Body of pancreas (tissue), 4 donors: ENCODE results near the gene PRRT3. TPM values are rescaled to one million over a fixed set of nuclear protein-coding genes. Genes with fewer than 3 reads are reported as not detected.
"Not testable (repeated sequence)": the region's sequence is repeated elsewhere in the genome, so short reads cannot be mapped to it uniquely, and the experiment has no call there.

Experiments used
- ATAC-seq: fragments of 150-250 bp; one replicate; pipeline ENCODE4 v1.9.1; 2016
- DNase-seq, 4 donors: peaks; one replicate each; pipeline ENCODE4 v3.0.0-alpha.2; 2019
- H3K27ac ChIP-seq, 4 donors: fragments of 200-600 bp; sonication (generic); 1 replicate in 3 of 4; 2 replicates in 1 of 4; pipeline versions ENCODE4 v1.5.1 to v1.6.1; 2016 to 2019; ENCODE audit warnings: mild to moderate bottlenecking in 1 of 4, mixed read lengths in 1 of 4, moderate library complexity in 1 of 4
- H3K27me3 ChIP-seq, 2 donors: fragments of 200-600 bp; sonication (generic); one replicate each; pipeline ENCODE4 v1.6.0; 2016; ENCODE audit warnings: mild to moderate bottlenecking in 1 of 2
- H3K36me3 ChIP-seq, 2 donors: fragments of 200-600 bp; sonication (generic); replicated peaks in 1 of 2; 2 replicates each; pipeline ENCODE4 v1.5.1; 2016; ENCODE audit warnings: low read depth in 2 of 2; ENCODE audit not compliant: insufficient read depth in 1 of 2
- H3K4me1 ChIP-seq: fragments of 200-600 bp; sonication (generic); one replicate; pipeline ENCODE4 v1.6.0; 2016
- H3K4me3 ChIP-seq, 2 donors: fragments of 200-600 bp; sonication (generic); 1 replicate in 1 of 2; 2 replicates in 1 of 2; pipeline ENCODE4 v1.5.1; 2016 to 2019
- H3K9me3 ChIP-seq, 3 donors: fragments of 200-600 bp; sonication (generic); 1 replicate in 2 of 3; 2 replicates in 1 of 3; pipeline ENCODE4 v1.5.1; 2016
- CTCF ChIP-seq, 7 experiments: fragments of 450-650 bp in 4 of 7; fragments of 200-600 bp in 3 of 7; sonication (generic) in 3 of 7; IDR thresholded peaks; one replicate each; pipeline ENCODE4 v1.5.1; 2016 to 2019; ENCODE audit warnings: antibody characterized with exemption in 7 of 7
- POLR2A ChIP-seq, 3 donors: fragments of 450-650 bp; IDR thresholded peaks; one replicate each; pipeline ENCODE4 v1.6.1; 2016; ENCODE audit warnings: antibody characterized with exemption in 3 of 3, mild to moderate bottlenecking in 2 of 3
- WGBS, 2 donors: methylation state at CpG; one replicate each; pipeline ENCODE4 v1.1.5; 2017; 5-methylcytosine and 5-hydroxymethylcytosine counted together
- intact Hi-C: fragments of 100-400 bp; cut with DNase I; formaldehyde crosslinking; loops from one replicate; pipeline ENCODE4 v1.15.1; 2023
- total RNA-seq, 2 donors: library from RNA; depleted of rRNA; stranded (reverse); fragments of >200 nt; gene quantifications; one replicate each; pipeline ENCODE4 v1.1.0, GENCODE V29; 2016

The PRRT3 gene
- total RNA-seq, 2 donors from 2014 or later: 3.9 to 4.3 TPM

- Histone ChIP-seq H3K4me3 (no peak overlapping the region), H3K9me3 (no peaks in the 10 kb centered on the region), H3K27me3 (no peaks in the 10 kb centered on the region), H3K36me3 (no peaks in the 10 kb centered on the region), H3K4me1 (peaks cover 22% of the 10 kb centered on the region), H3K27ac (no peak overlapping the region)
- TF ChIP-seq POLR2A (IDR thresholded peaks at IDR 0.05): no peak
- no peak for TF ChIP-seq CTCF (IDR thresholded peaks at IDR 0.05)
- DNase-seq (no peak), ATAC-seq (no peak)
- intact Hi-C loops: no loop called here
- WGBS, 2 donors: 81 to 85% methylated on average over 10 of the region's 10 CpGs
Measured at GRCh38 chr3:9945358-9945757, 6.8 kb downstream of the PRRT3 start.

GRCh38 chr3:9944271-9944670 is 7.9 kb downstream of the PRRT3 start:
- no peaks in the 10 kb centered on the region for H3K9me3 ChIP-seq
- no peaks in the 10 kb centered on the region for H3K27me3 ChIP-seq
- ATAC-seq: no peak
- TF ChIP-seq CTCF (IDR thresholded peaks at IDR 0.05) (no peak), POLR2A (IDR thresholded peaks at IDR 0.05) (no peak)
- no peak for DNase-seq
- H3K4me3 ChIP-seq: no peak overlapping the region
- H3K27ac ChIP-seq: no peak overlapping the region
- WGBS, 2 donors: 89 to 91% methylated on average over 11 of the region's 11 CpGs
- intact Hi-C loops: no loop called here
- peaks cover 22% of the 10 kb centered on the region for H3K4me1 ChIP-seq
- no peaks in the 10 kb centered on the region for H3K36me3 ChIP-seq

GRCh38 chr3:9942934-9943690 is 9.1 kb downstream of the PRRT3 start:
- DNase-seq (no peak), ATAC-seq (no peak)
- H3K36me3 ChIP-seq: no peaks in the 10 kb centered on the region
- intact Hi-C loops: no loop called here
- WGBS, 2 donors: 78 to 87% methylated on average over 10 to 11 of the region's 11 CpGs
- no peak overlapping the region for H3K27ac ChIP-seq
- H3K4me1 ChIP-seq: peaks cover 22% of the 10 kb centered on the region
- H3K4me3 ChIP-seq: no peak overlapping the region
- H3K9me3 ChIP-seq: no peaks in the 10 kb centered on the region
- TF ChIP-seq POLR2A (IDR thresholded peaks at IDR 0.05) (no peak), CTCF (IDR thresholded peaks at IDR 0.05) (no peak)
- H3K27me3 ChIP-seq: no peaks in the 10 kb centered on the region

- ATAC-seq (no peak), DNase-seq (no peak)
- no peaks in the 10 kb centered on the region for H3K9me3 ChIP-seq
- H3K36me3 ChIP-seq: no peaks in the 10 kb centered on the region
- H3K4me1 ChIP-seq: peaks cover 13% of the 10 kb centered on the region
- intact Hi-C loops: no loop called here
- WGBS, 2 donors: 83 to 85% methylated on average over 4 of the region's 4 CpGs
- no peak overlapping the region for H3K27ac ChIP-seq
- no peak for TF ChIP-seq POLR2A (IDR thresholded peaks at IDR 0.05)
- TF ChIP-seq CTCF (IDR thresholded peaks at IDR 0.05): no peak
- no peak overlapping the region for H3K4me3 ChIP-seq
- H3K27me3 ChIP-seq: no peaks in the 10 kb centered on the region
Measured at GRCh38 chr3:9942164-9942563, 10.0 kb downstream of the PRRT3 start.

- Histone ChIP-seq H3K27me3 (no peaks in the 10 kb centered on the region), H3K4me1 (peaks cover 4% of the 10 kb centered on the region), H3K36me3 (no peaks in the 10 kb centered on the region), H3K9me3 (no peaks in the 10 kb centered on the region), H3K27ac (no peak overlapping the region), H3K4me3 (no peak overlapping the region)
- intact Hi-C loops: no loop called here
- no peak for TF ChIP-seq CTCF (IDR thresholded peaks at IDR 0.05)
- TF ChIP-seq POLR2A (IDR thresholded peaks at IDR 0.05): no peak
- WGBS, 2 donors: 92 to 96% methylated on average over 9 to 10 of the region's 10 CpGs
- no peak for DNase-seq
- ATAC-seq: no peak
Measured at GRCh38 chr3:9940746-9941145, 11.5 kb downstream of the PRRT3 start.

- H3K27ac ChIP-seq, H3K9me3 ChIP-seq, ATAC-seq, H3K36me3 ChIP-seq, DNase-seq, H3K27me3 ChIP-seq, H3K4me3 ChIP-seq, intact Hi-C loops: not testable (repeated sequence)
- H3K4me1 ChIP-seq: peaks cover 10% of the 10 kb centered on the region
- WGBS, 2 donors: 90 to 95% methylated on average over 2 to 4 of the region's 32 CpGs
Measured at GRCh38 chr3:9939906-9940305, 12.3 kb downstream of the PRRT3 start.
